Iris pigment epithelial cell (primary cell): ENCODE data around the gene TBX10.
"Not testable (repeated sequence)": the region's sequence is repeated elsewhere in the genome, so short reads cannot be mapped to it uniquely, and the experiment has no call there.

Source experiments
- DNase-seq: peaks from one replicate; pipeline ENCODE4 v3.0.0-alpha.2; 2011; ENCODE audit warnings: low read depth

The TBX10 gene

DNA sequence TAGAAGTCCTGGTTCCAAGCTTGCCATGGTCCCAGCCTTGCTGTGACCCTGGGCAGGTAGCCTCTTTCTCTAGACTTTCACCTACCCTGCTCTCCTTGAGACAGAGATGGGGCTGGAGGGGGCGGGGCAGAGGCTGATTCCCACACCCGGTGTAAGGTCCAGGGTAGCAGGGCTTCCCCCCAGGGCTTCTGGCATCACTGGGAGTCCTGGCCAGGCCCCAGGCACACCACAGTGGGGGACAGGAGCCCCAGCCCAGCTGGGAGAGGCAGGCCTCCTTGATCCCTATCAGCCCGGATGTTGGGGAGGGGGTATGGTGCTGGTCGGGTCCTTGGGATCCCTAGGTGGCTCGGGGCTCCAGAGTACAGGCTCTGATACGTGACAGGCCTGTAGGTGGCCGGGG, 8.2 kb downstream of the TBX10 start:
- DNase-seq, result no peak

DNA sequence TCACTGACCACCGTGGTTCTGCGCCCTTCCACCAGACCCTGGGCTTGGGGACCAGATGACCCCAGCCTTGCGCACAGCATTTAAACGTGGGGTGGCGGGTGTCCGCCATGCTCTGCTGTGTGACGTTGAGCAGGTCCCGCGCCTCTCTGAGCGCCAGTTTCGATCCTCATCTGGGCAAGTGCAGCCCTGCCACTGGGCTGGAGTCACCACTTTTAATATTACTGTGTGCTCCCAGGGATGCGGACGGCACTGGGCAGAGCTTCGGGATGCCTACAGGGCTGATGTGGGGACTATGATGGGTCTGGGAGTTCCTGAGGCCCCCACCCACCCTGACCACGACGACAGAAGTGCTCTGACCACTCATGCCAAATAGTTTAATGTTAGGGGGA, 8.6 kb downstream of the TBX10 start:
- DNase-seq, result no peak

DNA sequence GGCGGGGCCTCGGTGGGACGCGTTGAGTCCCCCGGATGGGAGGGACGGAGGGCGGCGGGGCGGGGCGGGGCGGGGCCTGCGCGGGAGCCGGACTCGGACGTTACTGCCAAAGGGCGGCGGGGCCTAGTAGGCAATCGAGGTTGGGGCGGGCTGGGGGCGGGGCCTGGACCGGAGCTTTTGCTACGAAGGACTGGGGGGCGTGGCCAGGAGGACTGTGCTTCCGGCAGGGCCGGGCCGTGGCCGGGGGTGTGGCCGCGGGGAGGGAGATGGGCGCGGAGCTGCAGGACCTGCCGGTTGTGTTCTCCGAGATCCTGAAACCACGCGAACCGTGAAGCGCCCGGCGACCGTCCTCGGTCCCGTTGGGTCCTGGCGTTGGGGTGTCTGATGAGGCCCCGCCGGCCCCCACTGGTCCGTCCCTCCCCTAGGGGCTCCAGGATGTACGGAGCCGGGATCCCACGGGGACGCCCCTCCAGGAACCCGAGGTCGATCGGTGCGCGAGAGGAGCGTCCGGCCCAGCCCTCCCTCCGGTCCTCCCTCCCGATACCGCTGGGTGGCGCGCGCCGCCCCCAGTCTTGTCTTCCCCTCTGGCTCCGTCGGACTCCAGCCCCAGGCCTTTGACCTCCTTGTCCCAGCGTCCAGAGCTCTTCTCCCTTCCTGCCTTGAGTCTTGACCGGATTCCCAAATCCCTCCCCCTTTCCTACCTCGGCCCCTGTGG, 9.2 kb downstream of the TBX10 start:
- peak; percentile 97 for DNase-seq

DNA sequence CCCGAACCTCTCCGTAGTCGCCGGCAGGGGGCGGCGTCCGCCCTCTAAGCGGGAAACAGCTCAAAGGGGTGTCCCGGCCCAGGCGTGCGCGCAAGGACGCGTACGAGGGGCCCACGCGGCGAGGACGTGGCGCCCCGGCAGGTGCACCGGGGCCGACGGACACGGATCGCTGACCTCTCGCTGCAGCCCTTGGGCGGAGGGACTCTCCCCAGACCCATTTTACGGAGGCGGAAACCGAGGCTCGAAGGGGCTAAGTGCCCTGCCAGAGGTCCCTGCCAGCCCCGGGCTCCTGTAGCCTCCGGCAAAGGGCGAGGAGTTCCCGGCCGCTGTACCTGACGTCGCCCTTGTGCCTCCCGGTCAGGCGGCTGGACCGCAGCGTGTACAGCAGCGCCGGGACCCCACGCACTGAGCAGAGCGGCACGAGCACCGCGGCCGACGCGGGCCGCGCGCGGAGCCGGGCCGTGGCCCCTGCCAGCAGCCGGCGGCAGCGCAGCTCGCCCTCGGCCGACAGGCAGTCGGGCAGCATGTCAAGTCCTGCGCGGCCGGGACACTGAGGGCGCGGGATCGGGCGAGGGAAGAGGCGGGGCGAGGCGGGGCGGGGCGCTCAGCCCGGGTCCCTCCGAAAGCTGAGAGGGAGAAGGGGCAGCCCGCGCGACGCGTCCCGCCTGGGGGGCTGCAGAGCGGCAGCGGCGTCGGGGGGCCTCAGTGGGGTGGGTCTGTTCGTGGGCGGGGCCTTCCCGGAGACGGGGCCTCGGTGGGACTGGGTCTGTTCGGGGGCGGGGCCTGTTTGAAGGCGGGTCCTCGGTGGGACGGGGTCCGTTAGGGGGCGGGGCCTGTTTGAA, 10.0 kb downstream of the TBX10 start, which contains the start of gene NUDT8:
Gene NUDT8, minus strand, starts transcription at position 552 of the 842 bp plus-strand sequence. Its CDS starts 26 bp downstream, at position 526.
- DNase-seq, result peak; percentile 74

DNA sequence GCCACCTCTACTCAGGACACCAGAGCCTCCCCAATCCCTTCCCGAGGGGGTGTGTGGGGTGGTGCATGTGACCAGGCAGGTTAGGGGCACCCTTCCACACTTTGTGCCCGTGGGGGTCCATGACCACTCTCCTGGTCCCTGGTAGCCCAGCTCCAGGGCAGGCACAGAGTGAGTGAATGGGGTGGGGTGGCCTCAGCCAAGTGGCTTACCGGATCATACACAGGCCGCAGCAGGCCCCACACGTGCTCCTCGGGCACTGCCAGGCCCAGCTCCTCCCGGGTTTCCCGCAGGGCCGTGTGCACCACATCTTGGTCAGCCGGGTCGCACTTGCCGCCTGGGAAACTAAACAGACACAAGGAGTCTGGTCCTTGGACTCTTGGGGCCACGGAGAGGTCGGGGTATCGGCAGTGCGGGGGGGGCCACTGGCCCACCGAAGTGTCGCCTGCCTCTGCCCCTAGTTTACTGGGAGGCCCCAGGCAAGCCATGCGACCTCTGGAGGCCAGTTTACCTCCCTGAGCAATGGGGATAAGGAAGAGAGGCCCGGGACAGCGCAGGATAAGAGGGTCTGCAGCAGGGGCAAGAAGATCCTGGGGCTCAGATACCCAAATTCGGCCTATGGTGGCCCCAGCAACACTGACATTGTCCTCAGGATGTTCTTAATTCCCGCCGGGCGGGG, 10.7 kb downstream of the TBX10 start:
- DNase-seq, result no peak

DNA sequence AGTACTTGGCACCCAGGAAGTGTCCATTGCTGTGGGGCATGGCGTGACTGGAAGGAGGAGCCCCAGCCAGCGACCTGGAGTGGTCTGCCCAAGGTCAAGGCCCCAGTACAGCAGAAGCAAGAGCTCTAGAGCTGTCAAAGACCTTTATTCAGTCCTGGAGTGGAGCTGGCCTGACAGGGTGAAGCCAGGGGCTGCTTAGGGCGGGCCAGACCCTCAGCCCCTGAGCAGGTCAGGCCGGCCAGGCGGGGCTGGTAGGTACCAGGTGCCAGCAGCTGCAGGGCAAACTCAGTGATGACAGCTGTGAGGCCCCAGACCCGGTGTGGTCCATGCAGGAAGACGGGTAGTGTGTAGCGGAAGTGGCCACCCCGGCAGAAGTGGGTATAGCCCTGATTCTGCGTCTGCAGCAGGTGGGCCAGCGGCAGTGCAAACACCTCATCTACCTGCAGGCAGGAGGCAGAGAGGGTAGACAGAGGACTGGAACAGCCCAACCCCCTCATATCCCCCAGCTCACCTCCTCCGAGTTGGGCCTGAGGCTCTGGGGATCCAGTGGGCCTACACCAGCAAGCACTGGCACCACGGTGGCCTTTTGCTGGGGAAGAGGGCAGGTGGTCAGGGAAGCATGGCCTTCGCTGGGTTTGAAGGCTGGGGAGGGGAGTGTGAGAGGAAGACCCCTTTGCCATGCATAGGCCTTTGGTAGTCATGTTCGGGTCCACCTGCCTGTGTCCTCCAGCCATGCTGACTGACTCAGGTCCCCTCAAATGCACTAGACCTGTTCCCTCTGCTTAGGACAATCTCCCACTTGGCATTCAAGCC, 11.5 kb downstream of the TBX10 start:
- no peak for DNase-seq

DNA sequence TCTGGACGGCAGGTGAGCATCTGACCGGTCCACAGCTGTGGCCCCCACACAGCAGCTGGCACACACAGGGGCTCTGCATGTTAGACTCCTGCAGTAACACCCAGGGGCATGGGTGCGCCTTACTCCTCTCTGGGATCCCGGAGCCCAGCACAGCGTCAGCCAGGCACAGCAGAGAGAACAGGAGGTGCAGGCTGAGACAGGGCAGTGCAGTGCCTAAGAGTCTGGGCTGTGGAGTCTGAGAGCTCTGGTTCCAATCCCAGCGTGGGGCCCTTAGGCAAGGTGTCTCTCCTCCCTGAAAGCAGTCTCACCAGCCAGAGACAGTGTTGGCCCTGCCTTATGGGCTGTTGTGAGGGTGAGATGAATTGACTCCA, 12.1 kb downstream of the TBX10 start:
- no peak for DNase-seq

DNA sequence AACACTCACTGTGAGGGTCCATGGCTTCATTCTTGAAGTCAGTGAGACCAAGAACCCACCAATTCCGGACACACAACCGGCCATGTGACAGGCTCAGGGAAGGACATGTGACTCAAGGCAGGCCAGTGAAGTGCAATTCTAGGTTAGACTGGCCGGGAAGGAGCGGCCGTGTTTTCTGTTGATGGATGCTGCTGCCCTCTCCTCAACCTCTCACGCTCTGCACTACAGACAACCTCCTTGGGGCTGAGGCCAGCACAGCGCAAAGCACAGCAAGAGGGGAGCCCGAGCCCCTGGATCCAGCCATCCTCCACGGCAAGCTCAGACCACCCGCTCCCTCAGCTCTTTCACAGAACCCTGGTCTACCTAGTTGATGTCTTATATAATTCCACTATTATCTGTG, 12.6 kb downstream of the TBX10 start:
- DNase-seq, result no peak

DNA sequence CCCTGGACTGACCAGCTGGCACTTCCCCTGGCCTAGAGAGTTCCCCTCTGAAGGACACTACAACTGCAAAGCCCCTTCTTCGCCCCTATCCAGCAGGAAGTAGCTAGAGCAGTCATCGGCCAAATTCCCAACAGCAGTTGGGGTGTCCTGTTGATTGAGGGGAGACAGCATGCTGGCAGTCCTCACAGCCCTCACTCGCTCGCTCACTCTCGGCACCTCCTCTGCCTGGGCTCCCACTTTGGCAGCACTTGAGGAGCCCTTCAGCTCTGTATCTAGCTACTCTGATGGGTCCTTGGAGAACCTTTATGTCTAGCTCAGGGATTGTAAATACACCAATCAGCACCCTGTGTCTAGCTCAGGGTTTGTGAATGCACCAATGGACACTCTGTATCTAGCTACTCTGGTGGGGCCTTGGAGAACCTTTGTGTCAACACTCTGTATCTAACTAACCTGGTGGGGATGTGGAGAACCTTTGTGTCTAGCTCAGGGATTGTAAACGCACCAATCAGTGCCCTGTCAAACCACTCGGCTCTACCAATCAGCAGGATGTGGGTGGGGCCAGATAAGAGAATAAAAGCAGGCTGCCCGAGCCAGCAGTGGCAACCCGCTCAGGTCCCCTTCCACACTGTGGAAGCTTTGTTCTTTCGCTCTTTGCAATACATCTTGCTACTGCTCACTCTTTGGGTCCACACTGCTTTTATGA, 13.3 kb downstream of the TBX10 start:
- not testable (repeated sequence) for DNase-seq

DNA sequence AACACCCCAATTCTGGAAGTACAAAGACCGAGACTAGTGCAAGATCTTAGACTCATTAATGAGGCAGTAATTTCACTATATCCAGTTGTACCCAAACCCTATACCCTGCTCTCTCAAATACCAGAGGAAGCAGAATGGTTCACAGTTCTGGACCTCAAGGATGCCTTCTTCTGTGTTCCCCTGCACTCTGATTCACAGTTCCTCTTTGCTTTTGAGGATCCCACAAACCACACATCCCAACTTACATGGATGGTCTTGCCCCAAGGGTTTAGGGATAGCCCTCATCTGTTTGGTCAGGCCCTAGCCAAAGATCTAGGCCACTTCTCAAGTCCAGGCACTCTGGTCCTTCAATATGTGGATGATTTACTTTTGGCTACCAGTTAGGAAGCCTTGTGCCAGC, 15.8 kb downstream of the TBX10 start:
- DNase-seq, result not testable (repeated sequence)

DNA sequence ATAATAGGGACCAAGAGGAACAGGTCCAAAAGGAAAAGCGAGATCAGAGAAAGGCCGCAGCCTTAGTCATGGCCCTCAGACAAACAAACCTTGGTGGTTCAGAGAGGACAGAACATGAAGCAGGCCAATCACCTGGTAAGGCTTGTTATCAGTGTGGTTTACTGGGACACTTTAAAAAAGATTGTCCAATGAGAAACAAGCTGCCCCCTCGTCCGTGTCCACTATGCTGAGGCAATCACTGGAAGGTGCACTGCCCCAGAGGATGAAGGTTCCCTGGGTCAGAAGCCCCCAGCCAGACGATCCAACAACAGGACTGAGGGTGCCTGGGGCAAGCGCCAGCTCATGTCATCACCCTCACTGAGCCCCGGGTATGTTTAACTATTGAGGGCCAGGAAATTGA, 16.7 kb downstream of the TBX10 start:
- DNase-seq, result not testable (repeated sequence)

DNA sequence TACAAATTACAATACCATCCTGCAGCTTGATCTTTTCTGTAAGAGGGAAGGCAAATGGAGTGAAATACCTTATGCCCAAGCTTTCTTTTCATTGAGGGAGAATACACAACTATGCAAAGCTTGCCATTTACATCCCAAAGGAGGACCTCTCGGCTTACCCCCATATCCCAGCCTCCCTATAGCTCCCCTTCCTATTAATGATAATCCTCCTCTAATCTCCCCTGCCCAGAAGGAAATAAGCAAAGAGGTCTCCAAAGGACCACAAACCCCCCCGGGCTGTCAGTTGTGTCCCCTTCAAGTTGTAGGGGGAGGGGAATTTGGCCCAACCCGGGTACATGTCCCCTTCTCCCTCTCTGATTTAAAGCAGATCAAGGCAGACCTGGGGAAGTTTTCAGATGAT, 17.6 kb downstream of the TBX10 start:
- DNase-seq, result not testable (repeated sequence)

DNA sequence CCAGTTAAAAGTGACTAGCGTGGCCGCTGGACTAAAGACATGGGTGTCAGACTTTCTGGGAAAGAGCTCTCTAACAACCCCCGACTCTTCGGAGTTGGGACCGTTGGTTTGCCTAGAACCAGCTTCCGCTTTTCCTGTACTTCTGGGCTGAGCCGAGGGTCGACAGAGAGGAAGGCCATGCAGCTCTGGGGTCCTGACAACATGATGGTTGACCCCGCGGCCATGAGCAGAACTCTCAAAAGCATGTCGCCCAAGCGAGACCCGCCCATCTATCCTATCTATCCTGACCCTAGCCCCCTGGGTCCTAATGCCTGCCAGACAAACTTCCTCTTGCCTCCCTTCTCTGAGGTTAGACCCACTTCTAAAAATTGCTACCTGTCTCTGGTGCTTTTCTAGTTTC, 18.9 kb downstream of the TBX10 start:
- not testable (repeated sequence) for DNase-seq

DNA sequence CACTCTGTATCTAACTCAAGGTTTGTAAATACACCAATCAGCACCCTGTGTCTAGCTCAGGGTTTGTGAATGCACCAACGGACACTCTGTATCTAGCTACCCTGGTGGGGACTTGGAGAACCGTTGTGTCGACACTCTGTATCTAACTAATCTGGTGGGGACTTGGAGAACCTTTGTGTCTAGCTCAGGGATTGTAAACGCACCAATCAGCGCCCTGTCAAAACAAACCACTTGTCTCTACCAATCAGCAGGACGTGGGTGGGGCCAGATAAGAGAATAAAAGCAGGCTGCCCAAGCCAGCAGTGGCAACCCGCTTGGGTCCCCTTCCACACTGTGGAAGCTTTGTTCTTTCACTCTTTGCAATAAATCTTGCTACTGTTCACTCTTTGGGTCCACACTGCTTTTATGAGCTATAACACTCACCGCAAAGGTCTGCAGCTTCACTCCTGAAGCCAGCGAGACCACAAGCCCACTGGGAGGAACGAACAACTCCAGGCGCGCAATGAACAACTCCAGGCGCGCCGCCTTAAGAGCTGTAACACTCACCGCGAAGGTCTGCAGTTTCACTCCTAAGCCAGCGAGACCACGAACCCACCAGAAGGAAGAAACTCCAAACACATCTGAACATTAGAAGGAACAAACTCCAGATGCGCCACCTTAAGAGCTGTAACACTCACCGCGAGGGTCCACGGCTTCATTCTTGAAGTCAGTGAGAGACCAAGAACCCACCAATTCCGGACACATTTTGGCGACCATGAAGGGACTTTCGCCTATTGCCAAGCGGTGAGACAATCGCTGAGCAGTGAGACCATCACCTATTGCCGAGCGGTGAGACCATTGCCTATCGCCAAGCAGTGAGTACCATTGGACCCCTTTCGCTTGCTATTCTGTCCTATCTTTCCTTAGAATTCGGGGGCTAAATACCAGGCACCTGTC, 19.6 kb downstream of the TBX10 start:
- not testable (repeated sequence) for DNase-seq

DNA sequence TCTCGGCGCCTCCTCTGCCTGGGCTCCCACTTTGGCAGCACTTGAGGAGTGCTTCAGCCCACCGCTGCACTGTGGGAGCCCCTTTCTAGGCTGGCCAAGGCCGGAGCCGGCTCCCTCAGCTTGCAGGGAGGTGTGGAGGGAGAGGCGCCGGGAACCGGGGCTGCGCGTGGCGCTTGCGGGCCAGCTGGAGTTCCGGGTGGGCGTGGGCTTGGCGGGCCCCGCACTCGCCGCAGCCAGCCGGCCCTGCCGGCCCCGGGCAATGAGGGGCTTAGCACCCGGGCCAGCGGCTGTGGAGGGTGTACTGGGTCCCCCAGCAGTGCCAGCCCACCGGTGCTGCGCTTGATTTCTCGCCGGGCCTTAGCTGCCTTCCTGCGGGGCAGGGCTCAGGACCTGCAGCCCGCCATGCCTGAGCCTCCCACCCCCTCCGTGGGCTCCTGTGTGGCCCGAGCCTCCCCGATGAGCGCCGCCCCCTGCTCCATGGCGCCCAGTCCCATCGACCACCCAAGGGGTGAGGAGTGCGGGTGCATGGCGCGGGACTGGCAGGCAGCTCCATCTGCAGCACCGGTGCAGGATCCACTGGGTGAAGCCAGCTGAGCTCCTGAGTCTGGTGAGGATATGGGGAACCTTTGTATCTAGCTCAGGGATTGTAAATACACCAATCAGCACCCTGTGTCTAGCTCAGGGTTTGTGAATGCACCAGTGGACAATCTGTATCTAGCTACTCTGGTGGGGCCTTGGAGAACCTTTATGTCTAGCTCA, 20.5 kb downstream of the TBX10 start:
- DNase-seq, result not testable (repeated sequence)

DNA sequence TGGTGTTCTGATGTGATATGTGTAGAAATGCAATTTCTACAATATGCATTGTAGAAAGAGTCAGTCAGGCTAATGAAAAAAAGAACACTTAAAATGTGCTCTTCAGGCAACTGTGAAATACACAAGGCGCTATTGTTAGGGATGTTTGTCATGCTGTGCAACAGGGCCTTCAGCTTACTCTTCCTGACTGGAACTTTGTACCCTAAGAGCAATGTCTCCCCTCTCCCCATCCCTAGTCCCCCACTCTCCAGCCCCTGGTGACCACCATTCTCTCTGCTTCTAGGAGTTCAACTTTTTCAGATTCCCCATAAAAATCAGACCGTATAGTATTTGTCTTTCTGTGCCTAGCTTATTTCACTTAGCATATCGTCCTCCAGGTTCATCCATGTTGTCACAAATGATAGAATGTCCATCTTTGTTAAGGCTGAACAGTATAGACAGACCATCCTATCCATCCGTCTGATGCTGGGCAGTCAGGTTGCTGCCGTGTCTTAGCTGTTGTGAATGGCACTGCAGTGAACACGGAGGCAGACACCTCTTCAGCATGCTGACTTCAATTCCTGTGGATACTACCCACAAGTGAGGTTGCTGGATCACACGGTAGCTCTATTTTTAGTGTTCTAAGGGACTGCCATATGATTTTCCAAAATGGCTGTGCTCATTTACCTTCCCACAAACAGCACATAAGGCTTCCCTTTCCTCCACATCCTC, 22.2 kb downstream of the TBX10 start:
- no peak for DNase-seq

DNA sequence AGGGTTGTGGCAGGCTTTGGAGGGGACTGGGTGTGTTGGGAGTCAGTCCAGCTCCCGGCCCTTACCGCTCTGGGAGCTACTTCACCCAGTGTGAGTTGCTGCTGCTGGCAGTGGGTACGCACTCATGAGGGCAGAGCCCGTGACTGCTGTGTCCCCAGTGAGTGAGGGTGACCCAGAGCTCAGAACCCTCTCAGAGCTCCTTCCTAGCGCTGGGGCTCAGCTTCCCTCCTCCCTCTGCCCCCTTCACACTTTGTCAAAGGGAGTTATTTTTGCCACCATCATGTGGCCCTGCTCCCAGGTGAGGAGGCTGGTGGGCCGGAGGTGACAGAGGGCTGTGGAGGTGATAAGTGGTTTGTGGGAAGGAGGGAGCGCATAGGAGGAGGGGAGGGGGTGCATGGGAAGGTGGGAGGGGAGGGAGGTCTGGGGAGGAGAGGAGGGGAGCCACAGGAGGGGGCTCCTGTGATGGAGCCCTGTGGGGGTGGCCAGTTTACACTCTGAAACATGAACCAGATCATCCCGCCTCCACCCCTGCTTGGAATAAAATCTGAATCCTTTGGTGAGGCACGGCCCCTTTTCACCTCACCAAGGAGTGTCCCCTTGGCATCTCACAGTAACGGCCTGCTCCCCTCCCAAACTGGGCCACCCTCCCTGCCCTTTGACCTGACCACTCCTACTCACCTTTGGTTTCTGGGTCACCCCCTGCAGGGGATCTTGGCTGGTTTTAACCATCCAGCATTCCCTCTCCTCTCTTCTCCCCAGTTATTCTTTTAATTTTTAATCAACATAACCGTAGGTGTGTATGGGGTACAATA, 22.9 kb downstream of the TBX10 start:
- no peak for DNase-seq
